Right lobe of liver (tissue), 6 donors: Measurements from ENCODE around the gene ASB14. TPM values are rescaled to one million over a fixed set of nuclear protein-coding genes. Genes with fewer than 3 reads are reported as not detected.

Experiments used
- ATAC-seq, 4 donors: fragments of 200-7000 bp; cut with Tn5 transposase; one replicate each; pipeline ENCODE4 v1.9.1; 2020; ENCODE audit warnings: mild to moderate bottlenecking in 4 of 4, moderate library complexity in 4 of 4
- DNase-seq, 3 donors: peaks; one replicate each; pipeline ENCODE4 v3.0.0-alpha.2; 2020
- H3K27ac ChIP-seq, 3 donors: fragments of 200-600 bp; one replicate each; pipeline ENCODE4 v1.8.0; 2022
- H3K27me3 ChIP-seq, 2 donors: fragments of 200-600 bp; one replicate each; pipeline ENCODE4 v1.8.0; 2022
- H3K36me3 ChIP-seq, 4 donors: fragments of 200-600 bp; sonication (generic) in 1 of 4; one replicate each; pipeline versions ENCODE4 v1.5.1 to v1.8.0; 2017 to 2022; ENCODE audit warnings: control low read depth in 1 of 4
- H3K4me1 ChIP-seq, 4 donors: fragments of 200-600 bp; sonication (generic) in 1 of 4; one replicate each; pipeline versions ENCODE4 v1.5.1 to v1.8.0; 2017 to 2022; ENCODE audit warnings: control low read depth in 1 of 4
- H3K4me3 ChIP-seq, 3 donors: fragments of 200-600 bp; one replicate each; pipeline ENCODE4 v1.8.0; 2022
- H3K9me3 ChIP-seq, 4 donors: fragments of 200-600 bp; sonication (generic) in 1 of 4; one replicate each; pipeline versions ENCODE4 v1.5.1 to v1.8.0; 2017 to 2022; ENCODE audit warnings: control low read depth in 1 of 4
- POLR2A ChIP-seq: fragments of 450-650 bp; IDR thresholded peaks from one replicate; pipeline ENCODE4 v1.6.1; 2017; ENCODE audit warnings: antibody characterized with exemption, mild to moderate bottlenecking
- WGBS: methylation state at CpG from one replicate; pipeline ENCODE4 v1.1.6; 2018; ENCODE audit warnings: low coverage, low lambda C conversion rate; ENCODE audit not compliant: insufficient coverage; ENCODE audit errors: missing lambda C conversion rate; 5-methylcytosine and 5-hydroxymethylcytosine counted together
- intact Hi-C, 2 donors: fragments of 100-400 bp; cut with DNase I; formaldehyde crosslinking; loops; one replicate each; pipeline versions ENCODE4 v1.11.2 to v1.14.1; 2022
- total RNA-seq, 6 experiments: library from RNA; depleted of rRNA in 2 of 6; stranded (reverse); fragments of >200 nt in 2 of 6; fragmentation: NEBNext Ultra II Directional in 3 of 6; extraction: Animal tissue kit (Norgen Biotek cat#: 25700) in 3 of 6; gene quantifications; one replicate each; pipeline versions ENCODE4 v1.1.0 to v1.2.4, GENCODE V29; 2016 to 2023
- TF ChIP-seq, protein P1 (sequence below), 4 donors: fragments of 200-600 bp in 3 of 4; fragments of 450-650 bp in 1 of 4; IDR thresholded peaks; one replicate each; pipeline versions ENCODE4 v1.5.1 to v1.8.0; 2016 to 2022; ENCODE audit warnings: antibody characterized with exemption in 4 of 4, mild to moderate bottlenecking in 2 of 4
- donor health status: DM: no; HTN: yes; CAD: no.
- donor health status: DM: no; HTN: no; CAD: no.
- donor health status: DM: no; HTN: no; CAD: no.
- donor health status: DM: no; HTN: yes; CAD: no.
- donor health status: DM: no; HTN: yes; CAD: no.

The ASB14 gene
- total RNA-seq, 6 experiments from 2014 or later = not detected

DNA sequence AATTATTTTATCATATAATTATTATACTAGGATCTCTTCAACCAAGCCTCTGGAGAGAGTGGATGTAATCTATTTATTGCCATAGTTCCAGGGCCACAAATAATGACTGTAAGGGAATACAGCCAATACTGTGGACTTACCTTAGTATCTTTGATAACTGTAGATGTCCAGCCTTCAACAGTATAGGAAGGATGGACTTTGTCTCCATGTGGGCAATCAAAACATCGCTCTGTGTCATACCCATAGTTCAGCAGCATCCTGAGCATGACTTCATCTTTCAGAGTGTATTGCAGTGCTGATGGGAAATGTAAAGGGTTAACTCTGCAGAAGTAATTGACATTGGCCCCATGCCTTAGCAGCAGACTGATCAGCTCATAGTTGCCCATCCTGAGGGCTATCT, 14.2 kb downstream of the ASB14 start:
- H3K27ac ChIP-seq = no peak overlapping the region
- ATAC-seq (no peak), DNase-seq (no peak)
- H3K9me3 ChIP-seq = no peaks in the 10 kb centered on the region
- H3K27me3 ChIP-seq = no peaks in the 10 kb centered on the region
- no CpG with 5 or more reads among the region's 1 CpG for WGBS
- H3K36me3 ChIP-seq = no peaks in the 10 kb centered on the region
- TF ChIP-seq, protein P1, sequence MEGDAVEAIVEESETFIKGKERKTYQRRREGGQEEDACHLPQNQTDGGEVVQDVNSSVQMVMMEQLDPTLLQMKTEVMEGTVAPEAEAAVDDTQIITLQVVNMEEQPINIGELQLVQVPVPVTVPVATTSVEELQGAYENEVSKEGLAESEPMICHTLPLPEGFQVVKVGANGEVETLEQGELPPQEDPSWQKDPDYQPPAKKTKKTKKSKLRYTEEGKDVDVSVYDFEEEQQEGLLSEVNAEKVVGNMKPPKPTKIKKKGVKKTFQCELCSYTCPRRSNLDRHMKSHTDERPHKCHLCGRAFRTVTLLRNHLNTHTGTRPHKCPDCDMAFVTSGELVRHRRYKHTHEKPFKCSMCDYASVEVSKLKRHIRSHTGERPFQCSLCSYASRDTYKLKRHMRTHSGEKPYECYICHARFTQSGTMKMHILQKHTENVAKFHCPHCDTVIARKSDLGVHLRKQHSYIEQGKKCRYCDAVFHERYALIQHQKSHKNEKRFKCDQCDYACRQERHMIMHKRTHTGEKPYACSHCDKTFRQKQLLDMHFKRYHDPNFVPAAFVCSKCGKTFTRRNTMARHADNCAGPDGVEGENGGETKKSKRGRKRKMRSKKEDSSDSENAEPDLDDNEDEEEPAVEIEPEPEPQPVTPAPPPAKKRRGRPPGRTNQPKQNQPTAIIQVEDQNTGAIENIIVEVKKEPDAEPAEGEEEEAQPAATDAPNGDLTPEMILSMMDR (IDR thresholded peaks at IDR 0.05) = no peak
- TF ChIP-seq POLR2A = no peak
- H3K4me1 ChIP-seq = peaks cover 0 to 2% (median 0%) of the 10 kb centered on the region in 4 donors
- H3K4me3 ChIP-seq = no peak overlapping the region
- intact Hi-C loops = no loop called here

DNA sequence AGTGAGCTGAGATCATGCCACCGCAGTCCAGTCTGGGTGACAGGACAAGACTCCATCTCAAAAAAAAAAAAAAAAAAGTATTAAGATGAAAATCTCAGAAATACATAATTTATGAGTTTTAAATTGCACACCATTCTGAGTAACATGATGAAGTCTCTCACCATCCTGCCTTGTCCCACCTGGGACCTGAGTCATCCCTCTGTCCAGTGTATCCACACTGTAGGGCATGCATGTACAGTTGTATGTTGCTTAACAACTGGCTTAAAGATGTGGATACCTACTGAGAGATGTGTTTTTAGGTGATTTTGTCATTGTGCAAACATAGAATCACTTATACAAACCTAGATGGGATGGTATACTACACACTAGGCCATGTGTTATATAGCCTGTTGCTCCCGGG, 17.1 kb downstream of the ASB14 start:
- Histone ChIP-seq H3K27ac (no peak overlapping the region), H3K4me3 (no peak overlapping the region), H3K27me3 (no peaks in the 10 kb centered on the region), H3K4me1 (peaks cover 0 to 2% (median 0%) of the 10 kb centered on the region in 4 donors), H3K9me3 (no peaks in the 10 kb centered on the region), H3K36me3 (peaks cover 0 to 4% (median 1%) of the 10 kb centered on the region in 4 donors)
- ATAC-seq = no peak
- no peak for DNase-seq
- 100% methylated on average over 1 of the region's 2 CpGs for WGBS
- no peak for TF ChIP-seq POLR2A
- TF ChIP-seq, protein P1 (IDR thresholded peaks at IDR 0.05) = no peak
- intact Hi-C loops = no loop called here

DNA sequence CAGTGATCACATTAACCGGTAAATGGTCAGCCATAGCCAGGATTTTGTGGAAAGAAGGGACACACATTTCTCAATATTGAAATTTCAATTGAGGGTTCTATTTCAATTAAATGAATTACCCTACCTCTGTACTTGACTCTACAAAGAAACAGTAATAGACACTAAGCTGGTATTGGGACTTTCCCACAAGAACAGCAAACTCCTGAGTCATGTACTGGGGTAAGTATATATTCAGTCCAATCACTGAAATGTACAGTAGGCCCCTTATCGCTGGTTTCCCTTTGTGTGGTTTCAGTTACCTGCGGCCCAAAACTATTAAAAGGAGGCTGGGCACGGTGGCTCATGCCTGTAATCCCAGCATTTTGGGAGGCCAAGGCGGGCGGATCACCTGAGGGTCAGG, 17.6 kb downstream of the ASB14 start:
- peaks cover 0 to 2% (median 0%) of the 10 kb centered on the region in 4 donors for H3K4me1 ChIP-seq
- no peak overlapping the region for H3K4me3 ChIP-seq
- H3K36me3 ChIP-seq = peaks cover 0 to 7% (median 1%) of the 10 kb centered on the region in 4 donors
- WGBS = 93% methylated on average over 3 of the region's 6 CpGs
- DNase-seq = no peak
- H3K27me3 ChIP-seq = no peaks in the 10 kb centered on the region
- H3K9me3 ChIP-seq = no peaks in the 10 kb centered on the region
- no peak overlapping the region for H3K27ac ChIP-seq
- no peak for ATAC-seq
- TF ChIP-seq POLR2A = no peak
- TF ChIP-seq, protein P1 (IDR thresholded peaks at IDR 0.05) = no peak
- intact Hi-C loops = no loop called here

DNA sequence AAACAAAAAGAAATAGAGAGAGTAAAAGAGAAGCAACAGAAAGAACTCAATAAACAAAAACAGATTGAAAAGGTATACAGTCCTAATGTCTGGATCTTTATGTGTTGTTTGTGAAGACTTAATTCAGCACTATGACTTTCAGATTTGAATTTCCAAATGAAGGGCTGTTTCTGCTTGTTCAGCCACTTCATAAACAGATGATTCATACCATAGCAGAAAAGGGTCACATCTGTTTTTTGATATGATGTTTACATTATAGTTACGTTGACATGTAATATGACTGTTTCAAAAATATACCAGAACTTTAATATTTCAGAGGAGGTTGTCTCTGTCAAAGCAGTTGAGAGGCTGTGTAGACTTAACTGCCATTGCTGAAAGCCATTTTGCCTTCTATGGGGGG, 24.1 kb downstream of the ASB14 start:
- WGBS = 100% methylated on average over 1 of the region's 1 CpG
- Histone ChIP-seq H3K4me3 (no peak overlapping the region), H3K27me3 (no peaks in the 10 kb centered on the region), H3K27ac (no peak overlapping the region), H3K36me3 (peaks cover 0 to 28% (median 5%) of the 10 kb centered on the region in 4 donors), H3K9me3 (no peaks in the 10 kb centered on the region), H3K4me1 (no peaks in the 10 kb centered on the region)
- no peak for TF ChIP-seq POLR2A
- TF ChIP-seq, protein P1 (IDR thresholded peaks at IDR 0.05) = no peak
- no peak for ATAC-seq
- intact Hi-C loops = no loop called here
- DNase-seq = no peak

DNA sequence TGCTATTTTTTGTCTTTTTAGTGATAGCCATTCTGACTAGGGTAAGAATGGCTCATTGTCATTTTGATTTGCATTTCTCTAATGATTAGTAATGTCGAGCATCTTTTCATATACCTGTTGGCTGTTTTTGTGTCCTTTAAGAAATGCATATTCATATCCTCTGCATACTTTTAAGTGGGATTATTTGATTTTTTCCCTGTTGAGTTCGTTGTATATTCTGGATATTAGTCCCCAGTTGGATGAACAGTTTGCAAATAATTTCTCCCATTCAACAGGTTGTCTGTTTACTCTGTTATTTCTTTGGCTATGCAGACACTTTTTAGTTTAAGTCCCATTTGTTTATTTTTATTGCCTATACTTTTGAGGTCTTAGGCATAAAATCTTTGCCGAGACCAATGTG, 30.6 kb downstream of the ASB14 start:
- Histone ChIP-seq H3K36me3 (peaks cover 0 to 48% (median 26%) of the 10 kb centered on the region in 4 donors), H3K27me3 (no peaks in the 10 kb centered on the region), H3K4me3 (no peak overlapping the region), H3K4me1 (no peaks in the 10 kb centered on the region), H3K9me3 (no peaks in the 10 kb centered on the region), H3K27ac (no peak overlapping the region)
- no peak for DNase-seq
- intact Hi-C loops = no loop called here
- TF ChIP-seq POLR2A = no peak
- TF ChIP-seq, protein P1 (IDR thresholded peaks at IDR 0.05) = no peak
- WGBS = 100% methylated on average over 3 of the region's 3 CpGs
- ATAC-seq = no peak
